Fibroblast of lung (primary cell): ENCODE results near the gene TMEM132D. TPM values are rescaled to one million over a fixed set of nuclear protein-coding genes. Genes with fewer than 3 reads are reported as not detected.

Source experiments
- DNase-seq, 2 donors: peaks; one replicate each; pipeline versions ENCODE4 v3.0.0 to v3.0.0-alpha.2; 2010; ENCODE audit warnings: low read depth in 2 of 2
- H2AFZ ChIP-seq: 2 replicates; pipeline ENCODE4 v1.5.1; 2012; ENCODE audit warnings: low read length, control low read depth, inconsistent platforms
- H3K27ac ChIP-seq: 2 replicates; pipeline ENCODE4 v1.5.1; 2011; ENCODE audit warnings: low read length, control low read depth; ENCODE audit not compliant: insufficient read depth
- H3K27me3 ChIP-seq: 2 replicates; pipeline ENCODE4 v1.5.1; 2011; ENCODE audit warnings: mild to moderate bottlenecking, low read length; ENCODE audit not compliant: control insufficient read depth, insufficient read depth
- H3K36me3 ChIP-seq: 2 replicates; pipeline ENCODE4 v1.5.1; 2011; ENCODE audit warnings: low read length; ENCODE audit not compliant: control insufficient read depth, insufficient read depth
- H3K4me1 ChIP-seq: 2 replicates; pipeline ENCODE4 v1.5.1; 2011; ENCODE audit warnings: low read length; ENCODE audit not compliant: control insufficient read depth, insufficient read depth; ENCODE audit errors: extremely low read depth
- H3K4me2 ChIP-seq: 2 replicates; pipeline ENCODE4 v1.5.1; 2011; ENCODE audit warnings: low read length, control low read depth; ENCODE audit not compliant: insufficient read depth; ENCODE audit errors: extremely low read depth
- H3K4me3 ChIP-seq, 4 experiments: fragments of 200-600 bp in 1 of 4; sonication (generic) in 1 of 4; replicated peaks in 1 of 4; 2 replicates each; pipeline ENCODE4 v1.5.1; 2011 to 2016; ENCODE audit warnings: low read length in 4 of 4, low read depth in 3 of 4, mild to moderate bottlenecking in 3 of 4, control low read depth in 2 of 4, inconsistent platforms in 1 of 4, mixed read lengths in 1 of 4; ENCODE audit not compliant: insufficient read depth in 1 of 4; ENCODE audit errors: control extremely low read depth in 1 of 4
- H3K79me2 ChIP-seq: 2 replicates; pipeline ENCODE4 v1.5.1; 2012; ENCODE audit warnings: mild to moderate bottlenecking, low read length, inconsistent platforms; ENCODE audit not compliant: control insufficient read depth, insufficient read depth
- H3K9ac ChIP-seq: 2 replicates; pipeline ENCODE4 v1.5.1; 2011; ENCODE audit warnings: mild to moderate bottlenecking, low read length, control low read depth; ENCODE audit not compliant: insufficient read depth
- H3K9me3 ChIP-seq: 2 replicates; pipeline ENCODE4 v1.5.1; 2012; ENCODE audit warnings: low read depth, low read length; ENCODE audit not compliant: control insufficient read depth, insufficient read depth
- H4K20me1 ChIP-seq: 2 replicates; pipeline ENCODE4 v1.5.1; 2011; ENCODE audit warnings: low read length; ENCODE audit not compliant: control insufficient read depth, insufficient read depth; ENCODE audit errors: extremely low read depth
- EZH2 ChIP-seq: IDR thresholded peaks from 2 replicates; pipeline ENCODE4 v1.5.1; 2012; ENCODE audit warnings: low read length, control low read depth, mild to moderate bottlenecking; ENCODE audit errors: missing control alignments
- polyA plus RNA-seq, 2 donors: library from polyadenylated mRNA; depleted of rRNA in 1 of 2; stranded (reverse) in 1 of 2; unstranded in 1 of 2; fragments of >200 nt; gene quantifications; 2 replicates each; pipeline ENCODE4 v1.2.1, GENCODE V29; 2011 to 2012; ENCODE audit warnings: missing spikeins in 1 of 2
- total RNA-seq: library from RNA; depleted of rRNA; stranded (reverse); fragments of >200 nt; gene quantifications from 2 replicates; pipeline ENCODE4 v1.2.1, GENCODE V29; 2014
- TF ChIP-seq, protein P1 (sequence below), 2 donors: IDR thresholded peaks in 1 of 2; conservative IDR thresholded peaks in 1 of 2; 1 replicate in 1 of 2; 2 replicates in 1 of 2; pipeline ENCODE4 v1.5.1; 2011 to 2012; ENCODE audit warnings: low read length in 2 of 2, control low read depth in 1 of 2, inconsistent platforms in 1 of 2, low read depth in 1 of 2, mild to moderate bottlenecking in 1 of 2

Gene TMEM132D
- total and polyA plus RNA-seq, 2 donors (not counting 1 experiment from before 2014, with no cell fraction given): not detected

DNA sequence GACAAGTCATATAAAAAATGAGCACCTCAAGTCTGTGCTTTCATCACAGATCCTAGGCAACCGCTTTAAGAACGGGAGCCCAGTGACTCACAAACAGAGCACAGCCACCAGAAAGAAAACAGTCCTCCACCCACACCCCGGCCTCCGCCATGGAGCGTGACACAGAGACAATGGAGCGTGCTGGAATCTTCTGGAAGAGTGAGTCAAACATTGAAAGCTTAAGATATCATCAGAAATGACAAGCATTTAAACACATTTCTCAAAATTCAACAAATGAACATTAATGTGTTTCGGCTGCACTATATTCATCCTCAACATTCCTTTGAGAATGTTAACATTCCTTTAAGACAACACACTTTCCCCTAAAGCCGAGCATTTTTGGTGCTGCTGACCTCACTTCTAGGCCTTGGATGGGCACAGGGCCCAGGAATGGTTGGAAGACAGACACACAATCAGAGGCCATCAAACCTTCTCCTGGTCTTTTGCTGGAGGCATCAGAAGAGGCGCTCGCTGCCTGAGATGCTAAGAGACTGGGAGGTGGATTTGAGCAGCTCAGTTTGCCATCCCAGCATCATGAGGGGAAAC is 23.6 kb upstream of the TMEM132D start:
- Histone ChIP-seq H3K79me2 (no peaks in the 10 kb centered on the region), H3K4me1 (no peaks in the 10 kb centered on the region), H4K20me1 (no peaks in the 10 kb centered on the region), H3K27me3 (no peaks in the 10 kb centered on the region), H3K4me3 (no peak overlapping the region), H3K27ac (no peak overlapping the region), H3K36me3 (no peaks in the 10 kb centered on the region), H3K9me3 (no peaks in the 10 kb centered on the region), H3K9ac (no peak overlapping the region), H3K4me2 (no peak overlapping the region), H2AFZ (no peak overlapping the region)
- peak in 1 of 2 donors; percentile 76 for DNase-seq
- no peak for TF ChIP-seq EZH2
- TF ChIP-seq, protein P1, sequence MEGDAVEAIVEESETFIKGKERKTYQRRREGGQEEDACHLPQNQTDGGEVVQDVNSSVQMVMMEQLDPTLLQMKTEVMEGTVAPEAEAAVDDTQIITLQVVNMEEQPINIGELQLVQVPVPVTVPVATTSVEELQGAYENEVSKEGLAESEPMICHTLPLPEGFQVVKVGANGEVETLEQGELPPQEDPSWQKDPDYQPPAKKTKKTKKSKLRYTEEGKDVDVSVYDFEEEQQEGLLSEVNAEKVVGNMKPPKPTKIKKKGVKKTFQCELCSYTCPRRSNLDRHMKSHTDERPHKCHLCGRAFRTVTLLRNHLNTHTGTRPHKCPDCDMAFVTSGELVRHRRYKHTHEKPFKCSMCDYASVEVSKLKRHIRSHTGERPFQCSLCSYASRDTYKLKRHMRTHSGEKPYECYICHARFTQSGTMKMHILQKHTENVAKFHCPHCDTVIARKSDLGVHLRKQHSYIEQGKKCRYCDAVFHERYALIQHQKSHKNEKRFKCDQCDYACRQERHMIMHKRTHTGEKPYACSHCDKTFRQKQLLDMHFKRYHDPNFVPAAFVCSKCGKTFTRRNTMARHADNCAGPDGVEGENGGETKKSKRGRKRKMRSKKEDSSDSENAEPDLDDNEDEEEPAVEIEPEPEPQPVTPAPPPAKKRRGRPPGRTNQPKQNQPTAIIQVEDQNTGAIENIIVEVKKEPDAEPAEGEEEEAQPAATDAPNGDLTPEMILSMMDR (conservative IDR thresholded peaks at IDR 0.05 in 1 of 2, IDR thresholded peaks at IDR 0.05 in 1 of 2; ENCODE audit: low read depth in 1 of 2, low read length in 2 of 2): no peak

DNA sequence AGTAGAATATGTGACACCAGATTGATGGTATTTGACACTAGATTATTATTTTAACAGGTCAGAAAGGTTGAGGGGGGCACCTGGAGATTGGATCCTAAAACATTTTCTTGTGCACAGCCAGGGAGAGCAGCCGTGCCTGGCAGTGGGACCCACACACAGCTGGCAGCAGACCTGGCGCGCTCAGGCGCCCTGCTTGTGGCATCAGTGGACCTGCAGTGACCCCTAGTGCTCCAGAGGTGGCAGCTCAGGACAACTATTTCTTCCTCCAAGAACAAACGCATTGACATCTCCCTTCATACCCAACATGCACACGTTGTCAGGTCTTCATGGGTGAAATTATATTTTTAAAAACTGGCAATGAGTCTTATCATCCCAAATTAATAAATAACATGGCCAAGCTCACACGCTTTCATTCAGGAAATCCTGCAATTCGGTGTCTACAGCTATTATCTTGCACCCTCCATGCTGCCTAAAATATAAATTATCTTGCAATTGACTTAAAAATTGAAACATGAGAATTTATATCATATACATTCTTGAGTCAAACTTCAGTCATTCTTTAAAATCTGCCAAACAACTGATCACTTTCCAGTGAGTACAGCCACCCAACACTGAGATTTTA is 7.7 kb upstream of the TMEM132D start:
- Histone ChIP-seq H3K4me1 (no peaks in the 10 kb centered on the region), H3K27ac (no peak overlapping the region), H2AFZ (no peak overlapping the region), H3K79me2 (no peaks in the 10 kb centered on the region), H4K20me1 (no peaks in the 10 kb centered on the region), H3K4me2 (no peak overlapping the region), H3K9ac (no peak overlapping the region), H3K4me3 (no peak overlapping the region), H3K9me3 (no peaks in the 10 kb centered on the region), H3K36me3 (no peaks in the 10 kb centered on the region), H3K27me3 (no peaks in the 10 kb centered on the region)
- TF ChIP-seq, protein P1 (conservative IDR thresholded peaks at IDR 0.05 in 1 of 2, IDR thresholded peaks at IDR 0.05 in 1 of 2; ENCODE audit: low read depth in 1 of 2, low read length in 2 of 2): no peak
- TF ChIP-seq EZH2: no peak
- peak in 1 of 2 donors; percentile 43 for DNase-seq

GRCh38 chr12:129909051-129910020 is 5.5 kb upstream of the TMEM132D start:
- Histone ChIP-seq H3K9me3 (no peaks in the 10 kb centered on the region), H3K4me3 (no peak overlapping the region), H3K27ac (no peak overlapping the region), H3K4me1 (no peaks in the 10 kb centered on the region), H3K36me3 (no peaks in the 10 kb centered on the region), H3K27me3 (no peaks in the 10 kb centered on the region), H4K20me1 (no peaks in the 10 kb centered on the region), H3K4me2 (no peak overlapping the region), H3K9ac (no peak overlapping the region), H2AFZ (no peak overlapping the region), H3K79me2 (no peaks in the 10 kb centered on the region)
- TF ChIP-seq, protein P1 (conservative IDR thresholded peaks at IDR 0.05 in 1 of 2, IDR thresholded peaks at IDR 0.05 in 1 of 2; ENCODE audit: low read depth in 1 of 2, low read length in 2 of 2): no peak
- TF ChIP-seq EZH2: no peak
- DNase-seq: no peak
